Type B pancreatic cell (in vitro differentiated cells): ENCODE results near the gene FFAR2. TPM values are rescaled to one million over a fixed set of nuclear protein-coding genes. Genes with fewer than 3 reads are reported as not detected.

ENCODE experiments used
- DNase-seq: peaks from one replicate; pipeline ENCODE4 v3.0.0; 2021; ENCODE audit warnings: mixed read lengths; ENCODE audit not compliant: unreplicated experiment; ENCODE audit errors: extremely low spot score
- H3K27ac Mint-ChIP-seq: 2 replicates; pipeline ENCODE4 v1.8.0; 2021; ENCODE audit warnings: mild to moderate bottlenecking, mixed read lengths
- H3K27me3 Mint-ChIP-seq: 2 replicates; pipeline ENCODE4 v1.8.0; 2021; ENCODE audit warnings: mixed read lengths
- H3K36me3 Mint-ChIP-seq: 2 replicates; pipeline ENCODE4 v1.8.0; 2021; ENCODE audit warnings: mixed read lengths
- H3K4me1 Mint-ChIP-seq: one replicate; pipeline ENCODE4 v1.8.0; 2021; ENCODE audit warnings: mixed read lengths; ENCODE audit not compliant: unreplicated experiment
- H3K4me3 Mint-ChIP-seq: 2 replicates; pipeline ENCODE4 v1.8.0; 2021; ENCODE audit warnings: mild to moderate bottlenecking, mixed read lengths
- H3K9me3 Mint-ChIP-seq: 2 replicates; pipeline ENCODE4 v1.8.0; 2021; ENCODE audit warnings: mixed read lengths
- CTCF ChIP-seq: fragments of 200-600 bp; sonication (generic); conservative IDR thresholded peaks from 2 replicates; pipeline ENCODE4 v1.5.0; 2021; ENCODE audit warnings: antibody characterized with exemption, mild to moderate bottlenecking
- total RNA-seq: library from RNA; stranded (reverse); gene quantifications from 2 replicates; pipeline ENCODE4 v1.2.1, GENCODE V29; 2021; ENCODE audit warnings: low replicate concordance

Gene FFAR2
- total RNA-seq, 1 donor from 2014 or later: 1.1 TPM

GRCh38 chr19:35487656-35488182 lies 39.7 kb downstream of the FFAR2 start:
- no peak for TF ChIP-seq CTCF

GRCh38 chr19:35488677-35489076 lies 40.6 kb downstream of the FFAR2 start:
- no peaks in the 10 kb centered on the region for H3K9me3 Mint-ChIP-seq
- H3K27me3 Mint-ChIP-seq: peaks cover 26% of the 10 kb centered on the region
- no peaks in the 10 kb centered on the region for H3K36me3 Mint-ChIP-seq
- H3K4me3 Mint-ChIP-seq: no peak overlapping the region
- H3K27ac Mint-ChIP-seq: peak overlapping the region; percentile 51
- no peak for TF ChIP-seq CTCF
- DNase-seq: no peak
- no peaks in the 10 kb centered on the region for H3K4me1 Mint-ChIP-seq

More at GRCh38 chr19:35487656-35488182, 39.7 kb downstream of the FFAR2 start:
- no peak for DNase-seq
- no peaks in the 10 kb centered on the region for H3K4me1 Mint-ChIP-seq
- peaks cover 25% of the 10 kb centered on the region for H3K27me3 Mint-ChIP-seq
- H3K9me3 Mint-ChIP-seq: no peaks in the 10 kb centered on the region
- no peaks in the 10 kb centered on the region for H3K36me3 Mint-ChIP-seq
- no peak overlapping the region for H3K4me3 Mint-ChIP-seq
- H3K27ac Mint-ChIP-seq: no peak overlapping the region

GRCh38 chr19:35490364-35490763 lies 42.3 kb downstream of the FFAR2 start, which contains the start of gene KRTDAP:
KRTDAP (minus strand) TSS chr19:35490464; CDS start chr19:35490442, 22 bp downstream.
- no peak within 1 kb of the TSS for H3K4me3 Mint-ChIP-seq
- H3K4me1 Mint-ChIP-seq: no peaks in the 10 kb centered on the region

GRCh38 chr19:35491836-35492360 lies 43.8 kb downstream of the FFAR2 start:
- Mint-ChIP-seq H3K9me3 (no peaks in the 10 kb centered on the region), H3K27me3 (peaks cover 22% of the 10 kb centered on the region), H3K4me1 (no peaks in the 10 kb centered on the region), H3K4me3 (no peak overlapping the region), H3K27ac (peak overlapping the region; percentile 24), H3K36me3 (no peaks in the 10 kb centered on the region)
- no peak for DNase-seq
- no peak for TF ChIP-seq CTCF

More at GRCh38 chr19:35490364-35490763, 42.3 kb downstream of the FFAR2 start, which contains the start of gene KRTDAP:
- DNase-seq: no peak
- peaks cover 26% of the 10 kb centered on the region for H3K27me3 Mint-ChIP-seq
- no peaks in the 10 kb centered on the region for H3K9me3 Mint-ChIP-seq
- no peaks in the 10 kb centered on the region for H3K36me3 Mint-ChIP-seq
- no peak within 1 kb of the TSS for H3K27ac Mint-ChIP-seq
- no peak for TF ChIP-seq CTCF

- peaks cover 16% of the 10 kb centered on the region for H3K27me3 Mint-ChIP-seq
- H3K4me1 Mint-ChIP-seq: no peaks in the 10 kb centered on the region
- H3K36me3 Mint-ChIP-seq: no peaks in the 10 kb centered on the region
- H3K9me3 Mint-ChIP-seq: no peaks in the 10 kb centered on the region
- H3K4me3 Mint-ChIP-seq: no peak overlapping the region
- DNase-seq: no peak
- no peak for TF ChIP-seq CTCF
- H3K27ac Mint-ChIP-seq: no peak overlapping the region
These were observed 45.9 kb downstream of the FFAR2 start for GRCh38 chr19:35493971-35494370.
